ENCODE data around the gene ZNF316. TPM values are rescaled to one million over a fixed set of nuclear protein-coding genes. Genes with fewer than 3 reads are reported as not detected.

ZNF316 gene
- total RNA-seq: 10 to 100 TPM; 23.5 to 24.6 TPM

GRCh38 chr7:6636741-6637543, at the start of gene ZNF316:
ZNF316 (plus strand) TSS chr7:6637318; CDS start chr7:6642410, 5,092 bp downstream.
- peaks cover 28% of the 10 kb centered on the region for H3K4me1 Mint-ChIP-seq (ENCODE audit: low read depth)
- H3K27ac Mint-ChIP-seq: peak within 1 kb of the TSS; percentile 78

GRCh38 chr7:6588566-6588965, 48.6 kb upstream of the ZNF316 start:
- Mint-ChIP-seq H3K27me3 (ENCODE audit: low read depth) (no peaks in the 10 kb centered on the region), H3K4me1 (ENCODE audit: low read depth) (peaks cover 14% of the 10 kb centered on the region), H3K27ac (no peak overlapping the region), H3K36me3 (ENCODE audit: insufficient read depth in 2 of 2) (peaks cover 0 to 38% of the 10 kb centered on the region in 2 donors), H3K4me3 (no peak overlapping the region), H3K9me3 (no peaks in the 10 kb centered on the region)
- no peak for ATAC-seq (replicated peaks in 1 of 2)
- no peak for DNase-seq

More at GRCh38 chr7:6636741-6637543, at the start of gene ZNF316:
- peak; percentile 78 to 80 for ATAC-seq (replicated peaks in 1 of 2)
- no peaks in the 10 kb centered on the region for H3K27me3 Mint-ChIP-seq (ENCODE audit: low read depth)
- DNase-seq: peak; percentile 72 to 84
- peak within 1 kb of the TSS; percentile 91 to 93 for H3K4me3 Mint-ChIP-seq
- peaks cover 9 to 21% of the 10 kb centered on the region in 2 donors for H3K36me3 Mint-ChIP-seq (ENCODE audit: insufficient read depth in 2 of 2)
- H3K9me3 Mint-ChIP-seq: peaks cover 0 to 2% of the 10 kb centered on the region in 2 donors

- Mint-ChIP-seq H3K27me3 (ENCODE audit: low read depth) (no peaks in the 10 kb centered on the region), H3K9me3 (no peaks in the 10 kb centered on the region), H3K4me3 (peak overlapping the region; percentile 76), H3K36me3 (ENCODE audit: insufficient read depth in 2 of 2) (peaks cover 0 to 38% of the 10 kb centered on the region in 2 donors), H3K27ac (peak overlapping the region; percentile 79), H3K4me1 (ENCODE audit: low read depth) (peaks cover 14% of the 10 kb centered on the region)
- no peak for ATAC-seq (replicated peaks in 1 of 2)
- no peak for DNase-seq
These were observed 47.8 kb upstream of the ZNF316 start for GRCh38 chr7:6589151-6589828.

- Mint-ChIP-seq H3K9me3 (no peaks in the 10 kb centered on the region), H3K27me3 (ENCODE audit: low read depth) (no peaks in the 10 kb centered on the region), H3K27ac (peak within 1 kb of the TSS; percentile 97), H3K36me3 (ENCODE audit: insufficient read depth in 2 of 2) (peaks cover 0 to 35% of the 10 kb centered on the region in 2 donors), H3K4me3 (peak within 1 kb of the TSS; percentile 88 to 98), H3K4me1 (ENCODE audit: low read depth) (peaks cover 14% of the 10 kb centered on the region)
- ATAC-seq (replicated peaks in 1 of 2) (peak; percentile 92), DNase-seq (peak; percentile 84 to 92)
These were observed 47.1 kb upstream of the ZNF316 start, which contains the start of gene INTS15 for GRCh38 chr7:6589829-6590644. INTS15 (plus strand) TSS chr7:6590021; CDS start chr7:6590284, 263 bp downstream.

- no peak for ATAC-seq (replicated peaks in 1 of 2)
- H3K27ac Mint-ChIP-seq: peak overlapping the region; percentile 97
- H3K9me3 Mint-ChIP-seq: no peaks in the 10 kb centered on the region
These were observed 46.4 kb upstream of the ZNF316 start for GRCh38 chr7:6590645-6591110.

GRCh38 chr7:6600093-6600492, 37.0 kb upstream of the ZNF316 start:
- no peaks in the 10 kb centered on the region for H3K4me1 Mint-ChIP-seq (ENCODE audit: low read depth)
- no peak overlapping the region for H3K4me3 Mint-ChIP-seq
- DNase-seq (no peak), ATAC-seq (replicated peaks in 1 of 2) (no peak)
- H3K36me3 Mint-ChIP-seq (ENCODE audit: insufficient read depth in 2 of 2): peaks cover 1 to 6% of the 10 kb centered on the region in 2 donors
- H3K9me3 Mint-ChIP-seq: no peaks in the 10 kb centered on the region
- no peak overlapping the region for H3K27ac Mint-ChIP-seq
- no peaks in the 10 kb centered on the region for H3K27me3 Mint-ChIP-seq (ENCODE audit: low read depth)

More at GRCh38 chr7:6590645-6591110, 46.4 kb upstream of the ZNF316 start:
- Mint-ChIP-seq H3K4me3 (peak overlapping the region; percentile 88 to 98), H3K36me3 (ENCODE audit: insufficient read depth in 2 of 2) (peaks cover 0 to 33% of the 10 kb centered on the region in 2 donors), H3K27me3 (ENCODE audit: low read depth) (no peaks in the 10 kb centered on the region), H3K4me1 (ENCODE audit: low read depth) (peaks cover 14% of the 10 kb centered on the region)
- DNase-seq: no peak

- no peak for ATAC-seq (replicated peaks in 1 of 2)
- H3K27me3 Mint-ChIP-seq (ENCODE audit: low read depth): no peaks in the 10 kb centered on the region
- peaks cover 0 to 2% of the 10 kb centered on the region in 2 donors for H3K36me3 Mint-ChIP-seq (ENCODE audit: insufficient read depth in 2 of 2)
- no peaks in the 10 kb centered on the region for H3K9me3 Mint-ChIP-seq
- no peak overlapping the region for H3K27ac Mint-ChIP-seq
- no peak for DNase-seq
- H3K4me1 Mint-ChIP-seq (ENCODE audit: low read depth): no peaks in the 10 kb centered on the region
- no peak overlapping the region for H3K4me3 Mint-ChIP-seq
These were observed 32.7 kb upstream of the ZNF316 start for GRCh38 chr7:6604458-6604857.

- no peak for DNase-seq
- ATAC-seq (replicated peaks in 1 of 2): no peak
- H3K27me3 Mint-ChIP-seq (ENCODE audit: low read depth): no peaks in the 10 kb centered on the region
These were observed 30.1 kb upstream of the ZNF316 start for GRCh38 chr7:6606866-6607583.

GRCh38 chr7:6607651-6608051, 29.5 kb upstream of the ZNF316 start:
- H3K27ac Mint-ChIP-seq: no peak overlapping the region
- no peaks in the 10 kb centered on the region for H3K9me3 Mint-ChIP-seq
- H3K4me3 Mint-ChIP-seq: no peak overlapping the region
- peaks cover 0 to 2% of the 10 kb centered on the region in 2 donors for H3K36me3 Mint-ChIP-seq (ENCODE audit: insufficient read depth in 2 of 2)
- no peak for ATAC-seq (replicated peaks in 1 of 2)
- H3K27me3 Mint-ChIP-seq (ENCODE audit: low read depth): no peaks in the 10 kb centered on the region
- no peaks in the 10 kb centered on the region for H3K4me1 Mint-ChIP-seq (ENCODE audit: low read depth)
- no peak for DNase-seq

More at GRCh38 chr7:6606866-6607583, 30.1 kb upstream of the ZNF316 start:
- H3K4me3 Mint-ChIP-seq: no peak overlapping the region
- H3K4me1 Mint-ChIP-seq (ENCODE audit: low read depth): no peaks in the 10 kb centered on the region
- peaks cover 0 to 2% of the 10 kb centered on the region in 2 donors for H3K36me3 Mint-ChIP-seq (ENCODE audit: insufficient read depth in 2 of 2)
- no peaks in the 10 kb centered on the region for H3K9me3 Mint-ChIP-seq
- H3K27ac Mint-ChIP-seq: no peak overlapping the region

- no peak overlapping the region for H3K4me3 Mint-ChIP-seq
- no peaks in the 10 kb centered on the region for H3K4me1 Mint-ChIP-seq (ENCODE audit: low read depth)
- H3K36me3 Mint-ChIP-seq (ENCODE audit: insufficient read depth in 2 of 2): peaks cover 0 to 2% of the 10 kb centered on the region in 2 donors
- DNase-seq (no peak), ATAC-seq (replicated peaks in 1 of 2) (no peak)
- no peaks in the 10 kb centered on the region for H3K9me3 Mint-ChIP-seq
- no peaks in the 10 kb centered on the region for H3K27me3 Mint-ChIP-seq (ENCODE audit: low read depth)
- H3K27ac Mint-ChIP-seq: no peak overlapping the region
These were observed 29.0 kb upstream of the ZNF316 start for GRCh38 chr7:6608081-6608480.

GRCh38 chr7:6608794-6609193, 28.3 kb upstream of the ZNF316 start:
- Mint-ChIP-seq H3K36me3 (ENCODE audit: insufficient read depth in 2 of 2) (peaks cover 0 to 2% of the 10 kb centered on the region in 2 donors), H3K27me3 (ENCODE audit: low read depth) (no peaks in the 10 kb centered on the region), H3K9me3 (no peaks in the 10 kb centered on the region), H3K4me1 (ENCODE audit: low read depth) (no peaks in the 10 kb centered on the region), H3K4me3 (no peak overlapping the region), H3K27ac (no peak overlapping the region)
- ATAC-seq (replicated peaks in 1 of 2) (no peak), DNase-seq (no peak)

GRCh38 chr7:6612819-6613218, 24.3 kb upstream of the ZNF316 start:
- no peaks in the 10 kb centered on the region for H3K9me3 Mint-ChIP-seq
- H3K4me3 Mint-ChIP-seq: no peak overlapping the region
- peaks cover 6% of the 10 kb centered on the region for H3K27me3 Mint-ChIP-seq (ENCODE audit: low read depth)
- DNase-seq (no peak), ATAC-seq (replicated peaks in 1 of 2) (no peak)
- H3K4me1 Mint-ChIP-seq (ENCODE audit: low read depth): no peaks in the 10 kb centered on the region
- H3K36me3 Mint-ChIP-seq (ENCODE audit: insufficient read depth in 2 of 2): no peaks in the 10 kb centered on the region
- no peak overlapping the region for H3K27ac Mint-ChIP-seq
